GM23338 (cell line): ENCODE data around the gene FOXC2. TPM values are rescaled to one million over a fixed set of nuclear protein-coding genes. Genes with fewer than 3 reads are reported as not detected.

Source experiments
- ATAC-seq: fragments of 200-7000 bp; cut with Tn5 transposase; 3 replicates; pipeline ENCODE4 v1.9.1; 2020
- DNase-seq: peaks from one replicate; pipeline ENCODE4 v3.0.0-alpha.2; 2015; ENCODE audit warnings: low spot score
- H2AFZ ChIP-seq: fragments of 200-600 bp; sonication (generic); 2 replicates; pipeline ENCODE4 v1.8.0; 2016; ENCODE audit warnings: antibody characterized with exemption, mild to moderate bottlenecking, moderate library complexity
- H3F3A ChIP-seq: fragments of 200-600 bp; sonication (generic); replicated peaks from 2 replicates; pipeline ENCODE4 v1.8.0; 2017; ENCODE audit warnings: antibody characterized with exemption, mixed run types, low read depth
- H3K27ac ChIP-seq: fragments of 200-600 bp; sonication (generic); 2 replicates; pipeline ENCODE4 v1.6.1; 2016; ENCODE audit warnings: low read depth
- H3K27me3 ChIP-seq: fragments of 200-600 bp; sonication (generic); 2 replicates; pipeline ENCODE4 v1.8.0; 2016; ENCODE audit warnings: mild to moderate bottlenecking, mixed run types, moderate library complexity; ENCODE audit not compliant: insufficient read depth
- H3K36me3 ChIP-seq: fragments of 200-600 bp; sonication (generic); 2 replicates; pipeline ENCODE4 v1.8.0; 2016; ENCODE audit warnings: mild to moderate bottlenecking; ENCODE audit not compliant: insufficient read depth
- H3K4me1 ChIP-seq: fragments of 200-600 bp; sonication (generic); 2 replicates; pipeline ENCODE4 v1.8.0; 2016; ENCODE audit warnings: mild to moderate bottlenecking, moderate library complexity; ENCODE audit not compliant: insufficient read depth
- H3K4me2 ChIP-seq: fragments of 200-600 bp; sonication (generic); 2 replicates; pipeline ENCODE4 v1.7.1; 2017; ENCODE audit warnings: mixed run types
- H3K4me3 ChIP-seq: fragments of 200-600 bp; sonication (generic); 2 replicates; pipeline ENCODE4 v1.6.1; 2016; ENCODE audit warnings: mixed run types
- H3K79me2 ChIP-seq: fragments of 200-600 bp; sonication (generic); replicated peaks from 2 replicates; pipeline ENCODE4 v1.8.0; 2017; ENCODE audit warnings: mild to moderate bottlenecking; ENCODE audit not compliant: insufficient read depth
- H3K9me2 ChIP-seq: fragments of 200-600 bp; sonication (generic); 2 replicates; pipeline ENCODE4 v1.8.0; 2017; ENCODE audit not compliant: insufficient read depth
- H4K20me1 ChIP-seq: fragments of 200-600 bp; sonication (generic); replicated peaks from 2 replicates; pipeline ENCODE4 v1.8.0; 2017; ENCODE audit warnings: mild to moderate bottlenecking; ENCODE audit not compliant: insufficient read depth
- H3K27ac Mint-ChIP-seq: 2 replicates; pipeline ENCODE4 v1.8.0; 2020; ENCODE audit warnings: inconsistent platforms, mild to moderate bottlenecking, moderate library complexity, mixed read lengths
- H3K27me3 Mint-ChIP-seq: 3 replicates; pipeline ENCODE4 v1.8.0; 2022; ENCODE audit warnings: low read depth, mild to moderate bottlenecking, moderate library complexity, mixed read lengths, inconsistent platforms; ENCODE audit not compliant: insufficient read depth, poor library complexity
- H3K36me3 Mint-ChIP-seq: 3 replicates; pipeline ENCODE4 v1.8.0; 2021; ENCODE audit warnings: low read depth, mild to moderate bottlenecking, inconsistent platforms, moderate library complexity, mixed read lengths
- H3K4me1 Mint-ChIP-seq: 3 replicates; pipeline ENCODE4 v1.8.0; 2020; ENCODE audit warnings: mild to moderate bottlenecking, inconsistent platforms, mixed read lengths
- H3K4me3 Mint-ChIP-seq: 3 replicates; pipeline ENCODE4 v1.8.0; 2021; ENCODE audit warnings: moderate library complexity, mild to moderate bottlenecking, inconsistent platforms, mixed read lengths
- H3K9me3 Mint-ChIP-seq: 3 replicates; pipeline ENCODE4 v1.8.0; 2020; ENCODE audit warnings: moderate library complexity, mild to moderate bottlenecking, inconsistent platforms, mixed read lengths
- CREB1 ChIP-seq: fragments of 250-450 bp; sonication (Bioruptor Pico); IDR thresholded peaks from 2 replicates; pipeline ENCODE4 v1.5.0; 2020; ENCODE audit warnings: low read depth, mild to moderate bottlenecking, moderate library complexity
- JUNB ChIP-seq: IDR thresholded peaks from one replicate; pipeline ENCODE4 v1.6.1; 2016; ENCODE audit warnings: antibody characterized with exemption; ENCODE audit not compliant: unreplicated experiment
- POLR2AphosphoS5 ChIP-seq: IDR thresholded peaks from 2 replicates; pipeline ENCODE4 v1.6.1; 2016; ENCODE audit warnings: antibody characterized with exemption, low read depth
- STAT1 ChIP-seq: IDR thresholded peaks from one replicate; pipeline ENCODE4 v1.6.1; 2016; ENCODE audit warnings: antibody characterized with exemption; ENCODE audit not compliant: unreplicated experiment
- ZNF114 ChIP-seq: fragments of 250-450 bp; sonication (Bioruptor Pico); IDR thresholded peaks from 2 replicates; pipeline ENCODE4 v1.5.0; 2020; ENCODE audit warnings: mild to moderate bottlenecking, moderate library complexity
- polyA plus RNA-seq: library from polyadenylated mRNA; unstranded; fragments of >200 nt; fragmentation: Nextera tagmentation; extraction: Ambion mirVana; gene quantifications from 2 replicates; pipeline ENCODE4 v1.2.1, GENCODE V29; 2016
- total RNA-seq: library from RNA; depleted of rRNA; stranded (reverse); fragments of >200 nt; shearing (Covaris generic); gene quantifications from 2 replicates; pipeline ENCODE4 v1.2.3, GENCODE V29; 2014
- TF ChIP-seq, protein P1 (sequence below): IDR thresholded peaks from 2 replicates; pipeline ENCODE4 v1.6.1; 2016; ENCODE audit warnings: antibody characterized with exemption
- TF ChIP-seq, protein P2 (sequence below): fragments of 250-450 bp; sonication (Bioruptor Pico); IDR thresholded peaks from 2 replicates; pipeline ENCODE4 v1.5.0; 2020; ENCODE audit warnings: mild to moderate bottlenecking, moderate library complexity
- TF ChIP-seq, protein P3 (sequence below), 2 experiments: fragments of 200-600 bp in 1 of 2; sonication (generic) in 1 of 2; conservative IDR thresholded peaks; 2 replicates each; pipeline versions ENCODE4 v1.5.1 to v1.6.1; 2016 to 2017; ENCODE audit warnings: antibody characterized with exemption in 2 of 2, low read depth in 2 of 2, mild to moderate bottlenecking in 2 of 2, moderate library complexity in 1 of 2

The FOXC2 gene
- total and polyA plus RNA-seq, 2 experiments from 2014 or later = 0.16 TPM; not detected in 1

DNA sequence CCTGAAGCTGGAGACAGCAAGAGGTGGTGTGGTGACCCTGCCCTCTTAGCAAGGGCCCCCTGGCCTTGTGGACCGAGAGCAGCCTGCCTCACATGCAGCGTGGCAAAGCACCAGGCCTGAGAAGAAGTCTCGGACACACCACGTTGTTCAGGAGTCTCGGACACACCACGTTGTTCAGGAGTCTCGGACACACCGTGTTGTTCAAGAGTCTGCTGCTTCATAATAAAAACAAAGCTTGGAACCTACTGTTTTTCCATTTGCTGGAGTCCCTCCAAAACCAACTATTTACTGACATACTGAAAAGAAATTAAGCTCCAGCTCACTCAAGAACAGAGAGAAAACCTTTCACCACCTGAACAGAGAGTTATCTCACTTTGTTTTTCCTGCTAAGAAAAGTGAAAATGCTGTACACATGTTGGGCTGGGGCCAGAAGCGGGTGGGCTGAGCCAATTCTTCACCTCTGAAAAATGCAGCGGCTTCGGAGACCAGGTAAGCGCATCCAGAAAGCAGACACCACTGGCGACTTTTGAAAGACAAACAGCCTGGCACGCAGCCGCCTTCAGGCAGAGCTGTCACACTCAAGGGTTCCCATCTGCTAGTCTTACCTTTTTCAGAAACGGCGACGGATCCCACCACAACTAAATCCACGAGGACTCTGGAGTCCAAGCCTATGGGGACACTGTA, 20.5 kb upstream of the FOXC2 start (continued):
- TF ChIP-seq, protein P1, sequence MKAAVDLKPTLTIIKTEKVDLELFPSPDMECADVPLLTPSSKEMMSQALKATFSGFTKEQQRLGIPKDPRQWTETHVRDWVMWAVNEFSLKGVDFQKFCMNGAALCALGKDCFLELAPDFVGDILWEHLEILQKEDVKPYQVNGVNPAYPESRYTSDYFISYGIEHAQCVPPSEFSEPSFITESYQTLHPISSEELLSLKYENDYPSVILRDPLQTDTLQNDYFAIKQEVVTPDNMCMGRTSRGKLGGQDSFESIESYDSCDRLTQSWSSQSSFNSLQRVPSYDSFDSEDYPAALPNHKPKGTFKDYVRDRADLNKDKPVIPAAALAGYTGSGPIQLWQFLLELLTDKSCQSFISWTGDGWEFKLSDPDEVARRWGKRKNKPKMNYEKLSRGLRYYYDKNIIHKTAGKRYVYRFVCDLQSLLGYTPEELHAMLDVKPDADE = no peak
- TF ChIP-seq, protein P2, sequence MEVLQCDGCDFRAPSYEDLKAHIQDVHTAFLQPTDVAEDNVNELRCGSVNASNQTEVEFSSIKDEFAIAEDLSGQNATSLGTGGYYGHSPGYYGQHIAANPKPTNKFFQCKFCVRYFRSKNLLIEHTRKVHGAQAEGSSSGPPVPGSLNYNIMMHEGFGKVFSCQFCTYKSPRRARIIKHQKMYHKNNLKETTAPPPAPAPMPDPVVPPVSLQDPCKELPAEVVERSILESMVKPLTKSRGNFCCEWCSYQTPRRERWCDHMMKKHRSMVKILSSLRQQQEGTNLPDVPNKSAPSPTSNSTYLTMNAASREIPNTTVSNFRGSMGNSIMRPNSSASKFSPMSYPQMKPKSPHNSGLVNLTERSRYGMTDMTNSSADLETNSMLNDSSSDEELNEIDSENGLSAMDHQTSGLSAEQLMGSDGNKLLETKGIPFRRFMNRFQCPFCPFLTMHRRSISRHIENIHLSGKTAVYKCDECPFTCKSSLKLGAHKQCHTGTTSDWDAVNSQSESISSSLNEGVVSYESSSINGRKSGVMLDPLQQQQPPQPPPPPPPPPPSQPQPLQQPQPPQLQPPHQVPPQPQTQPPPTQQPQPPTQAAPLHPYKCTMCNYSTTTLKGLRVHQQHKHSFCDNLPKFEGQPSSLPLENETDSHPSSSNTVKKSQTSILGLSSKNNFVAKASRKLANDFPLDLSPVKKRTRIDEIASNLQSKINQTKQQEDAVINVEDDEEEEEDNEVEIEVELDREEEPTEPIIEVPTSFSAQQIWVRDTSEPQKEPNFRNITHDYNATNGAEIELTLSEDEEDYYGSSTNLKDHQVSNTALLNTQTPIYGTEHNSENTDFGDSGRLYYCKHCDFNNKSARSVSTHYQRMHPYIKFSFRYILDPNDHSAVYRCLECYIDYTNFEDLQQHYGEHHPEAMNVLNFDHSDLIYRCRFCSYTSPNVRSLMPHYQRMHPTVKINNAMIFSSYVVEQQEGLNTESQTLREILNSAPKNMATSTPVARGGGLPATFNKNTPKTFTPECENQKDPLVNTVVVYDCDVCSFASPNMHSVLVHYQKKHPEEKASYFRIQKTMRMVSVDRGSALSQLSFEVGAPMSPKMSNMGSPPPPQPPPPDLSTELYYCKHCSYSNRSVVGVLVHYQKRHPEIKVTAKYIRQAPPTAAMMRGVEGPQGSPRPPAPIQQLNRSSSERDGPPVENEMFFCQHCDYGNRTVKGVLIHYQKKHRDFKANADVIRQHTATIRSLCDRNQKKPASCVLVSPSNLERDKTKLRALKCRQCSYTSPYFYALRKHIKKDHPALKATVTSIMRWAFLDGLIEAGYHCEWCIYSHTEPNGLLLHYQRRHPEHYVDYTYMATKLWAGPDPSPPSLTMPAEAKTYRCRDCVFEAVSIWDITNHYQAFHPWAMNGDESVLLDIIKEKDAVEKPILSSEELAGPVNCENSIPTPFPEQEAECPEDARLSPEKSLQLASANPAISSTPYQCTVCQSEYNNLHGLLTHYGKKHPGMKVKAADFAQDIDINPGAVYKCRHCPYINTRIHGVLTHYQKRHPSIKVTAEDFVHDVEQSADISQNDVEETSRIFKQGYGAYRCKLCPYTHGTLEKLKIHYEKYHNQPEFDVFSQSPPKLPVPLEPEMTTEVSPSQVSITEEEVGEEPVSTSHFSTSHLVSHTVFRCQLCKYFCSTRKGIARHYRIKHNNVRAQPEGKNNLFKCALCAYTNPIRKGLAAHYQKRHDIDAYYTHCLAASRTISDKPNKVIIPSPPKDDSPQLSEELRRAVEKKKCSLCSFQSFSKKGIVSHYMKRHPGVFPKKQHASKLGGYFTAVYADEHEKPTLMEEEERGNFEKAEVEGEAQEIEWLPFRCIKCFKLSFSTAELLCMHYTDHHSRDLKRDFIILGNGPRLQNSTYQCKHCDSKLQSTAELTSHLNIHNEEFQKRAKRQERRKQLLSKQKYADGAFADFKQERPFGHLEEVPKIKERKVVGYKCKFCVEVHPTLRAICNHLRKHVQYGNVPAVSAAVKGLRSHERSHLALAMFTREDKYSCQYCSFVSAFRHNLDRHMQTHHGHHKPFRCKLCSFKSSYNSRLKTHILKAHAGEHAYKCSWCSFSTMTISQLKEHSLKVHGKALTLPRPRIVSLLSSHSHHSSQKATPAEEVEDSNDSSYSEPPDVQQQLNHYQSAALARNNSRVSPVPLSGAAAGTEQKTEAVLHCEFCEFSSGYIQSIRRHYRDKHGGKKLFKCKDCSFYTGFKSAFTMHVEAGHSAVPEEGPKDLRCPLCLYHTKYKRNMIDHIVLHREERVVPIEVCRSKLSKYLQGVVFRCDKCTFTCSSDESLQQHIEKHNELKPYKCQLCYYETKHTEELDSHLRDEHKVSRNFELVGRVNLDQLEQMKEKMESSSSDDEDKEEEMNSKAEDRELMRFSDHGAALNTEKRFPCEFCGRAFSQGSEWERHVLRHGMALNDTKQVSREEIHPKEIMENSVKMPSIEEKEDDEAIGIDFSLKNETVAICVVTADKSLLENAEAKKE (CRISPR knock-in tag) = no peak
- TF ChIP-seq STAT1 (no peak), CREB1 (CRISPR knock-in tag) (no peak), POLR2AphosphoS5 (no peak), ZNF114 (CRISPR knock-in tag) (no peak)

DNA sequence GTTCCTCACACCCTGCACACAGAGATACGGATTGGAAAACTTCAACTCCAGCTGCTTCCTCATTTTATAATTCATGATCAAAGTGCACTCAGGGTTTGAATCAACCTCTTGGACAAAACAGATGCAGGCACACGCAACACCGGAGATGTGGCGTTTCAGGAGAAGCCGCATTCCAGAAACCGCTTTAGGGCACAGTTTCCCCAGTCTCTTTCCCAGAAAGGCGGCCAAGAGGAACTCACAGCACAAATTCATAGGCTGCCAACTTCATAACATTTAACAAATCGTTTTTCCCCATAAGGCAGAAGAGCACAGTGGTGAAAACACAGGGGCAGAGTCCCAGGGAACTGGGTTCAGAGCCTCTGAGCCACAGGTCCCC, 20.0 kb upstream of the FOXC2 start:
- Mint-ChIP-seq H3K4me1 (no peaks in the 10 kb centered on the region), H3K9me3 (no peaks in the 10 kb centered on the region), H3K27me3 (no peaks in the 10 kb centered on the region), H3K27ac (no peak overlapping the region), H3K4me3 (no peak overlapping the region), H3K36me3 (no peaks in the 10 kb centered on the region; the same call in 2 of the 3 replicates)
- no peak overlapping the region for H2AFZ ChIP-seq
- DNase-seq (no peak), ATAC-seq (no peak)
- no peaks in the 10 kb centered on the region for H3K4me1 ChIP-seq
- no peak overlapping the region for H3K27ac ChIP-seq
- no peaks in the 10 kb centered on the region for H4K20me1 ChIP-seq
- no peaks in the 10 kb centered on the region for H3F3A ChIP-seq
- no peaks in the 10 kb centered on the region for H3K79me2 ChIP-seq
- no peaks in the 10 kb centered on the region for H3K27me3 ChIP-seq
- H3K36me3 ChIP-seq = peaks cover 4% of the 10 kb centered on the region; the same call in 1 of the 2 replicates
- no peak overlapping the region for H3K4me2 ChIP-seq
- H3K4me3 ChIP-seq = no peak overlapping the region
- no peaks in the 10 kb centered on the region for H3K9me2 ChIP-seq
- TF ChIP-seq, protein P1 = no peak
- TF ChIP-seq CREB1 (CRISPR knock-in tag) (no peak), JUNB (no peak)
- TF ChIP-seq, protein P3, sequence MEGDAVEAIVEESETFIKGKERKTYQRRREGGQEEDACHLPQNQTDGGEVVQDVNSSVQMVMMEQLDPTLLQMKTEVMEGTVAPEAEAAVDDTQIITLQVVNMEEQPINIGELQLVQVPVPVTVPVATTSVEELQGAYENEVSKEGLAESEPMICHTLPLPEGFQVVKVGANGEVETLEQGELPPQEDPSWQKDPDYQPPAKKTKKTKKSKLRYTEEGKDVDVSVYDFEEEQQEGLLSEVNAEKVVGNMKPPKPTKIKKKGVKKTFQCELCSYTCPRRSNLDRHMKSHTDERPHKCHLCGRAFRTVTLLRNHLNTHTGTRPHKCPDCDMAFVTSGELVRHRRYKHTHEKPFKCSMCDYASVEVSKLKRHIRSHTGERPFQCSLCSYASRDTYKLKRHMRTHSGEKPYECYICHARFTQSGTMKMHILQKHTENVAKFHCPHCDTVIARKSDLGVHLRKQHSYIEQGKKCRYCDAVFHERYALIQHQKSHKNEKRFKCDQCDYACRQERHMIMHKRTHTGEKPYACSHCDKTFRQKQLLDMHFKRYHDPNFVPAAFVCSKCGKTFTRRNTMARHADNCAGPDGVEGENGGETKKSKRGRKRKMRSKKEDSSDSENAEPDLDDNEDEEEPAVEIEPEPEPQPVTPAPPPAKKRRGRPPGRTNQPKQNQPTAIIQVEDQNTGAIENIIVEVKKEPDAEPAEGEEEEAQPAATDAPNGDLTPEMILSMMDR (conservative IDR thresholded peaks at IDR 0.05; ENCODE audit: low read depth in 2 of 2) = no peak
